Bronchial epithelial cell (primary cell): ENCODE results near the gene AGRN. TPM values are rescaled to one million over a fixed set of nuclear protein-coding genes. Genes with fewer than 3 reads are reported as not detected.
"Not testable (repeated sequence)": the region's sequence is repeated elsewhere in the genome, so short reads cannot be mapped to it uniquely, and the experiment has no call there.

Source experiments
- DNase-seq: peaks from one replicate; pipeline ENCODE4 v3.0.0-alpha.2; 2010; ENCODE audit warnings: low read depth
- FAIRE-seq: peaks from 2 replicates; lab custom pipeline; 2011; peaks lifted over from hg19 to GRCh38; lab: Jason Lieb, UNC
- H3K27me3 ChIP-seq: 2 replicates; pipeline ENCODE4 v1.5.1; 2011; ENCODE audit warnings: low read length; ENCODE audit not compliant: control insufficient read depth, insufficient read depth
- H3K36me3 ChIP-seq: 2 replicates; pipeline ENCODE4 v1.5.1; 2011; ENCODE audit warnings: low read length; ENCODE audit not compliant: control insufficient read depth, insufficient read depth
- H3K4me3 ChIP-seq: 2 replicates; pipeline ENCODE4 v1.5.1; 2011; ENCODE audit warnings: mild to moderate bottlenecking, low read depth, low read length, control low read depth
- CTCF ChIP-seq: IDR thresholded peaks from 2 replicates; pipeline ENCODE4 v1.5.1; 2011; ENCODE audit warnings: mild to moderate bottlenecking, moderate library complexity, low read length, control low read depth, inconsistent platforms; ENCODE audit not compliant: insufficient read depth, severe bottlenecking
- total RNA-seq: library from RNA; depleted of rRNA; stranded (reverse); fragments of >200 nt; gene quantifications from 2 replicates; pipeline ENCODE4 v1.2.1, GENCODE V29; 2014

The AGRN gene
- total RNA-seq, 1 donor from 2014 or later, result 117 TPM

GRCh38 chr1:1065265-1065939 lies 45.5 kb downstream of the AGRN start:
- no peak for TF ChIP-seq CTCF
- DNase-seq, result no peak
- Histone ChIP-seq H3K36me3 (no peaks in the 10 kb centered on the region), H3K4me3 (no peak overlapping the region), H3K27me3 (peaks cover 1% of the 10 kb centered on the region)
- no peak for FAIRE-seq

- not testable (repeated sequence) for FAIRE-seq
Observed at GRCh38 chr1:1065940-1066304, 46.0 kb downstream of the AGRN start.

GRCh38 chr1:1066403-1067283 lies 46.7 kb downstream of the AGRN start:
- Histone ChIP-seq H3K36me3 (no peaks in the 10 kb centered on the region), H3K4me3 (no peak overlapping the region), H3K27me3 (no peaks in the 10 kb centered on the region)
- FAIRE-seq (no peak), DNase-seq (no peak)
- no peak for TF ChIP-seq CTCF

More at GRCh38 chr1:1065940-1066304, 46.0 kb downstream of the AGRN start:
- H3K4me3 ChIP-seq, H3K27me3 ChIP-seq, H3K36me3 ChIP-seq, DNase-seq: not testable (repeated sequence)

- H3K4me3 ChIP-seq, result no peak overlapping the region
Observed at GRCh38 chr1:1067284-1067859, 47.5 kb downstream of the AGRN start.

GRCh38 chr1:1067860-1068516 lies 48.1 kb downstream of the AGRN start:
- DNase-seq (no peak), FAIRE-seq (no peak)
- Histone ChIP-seq H3K4me3 (no peak overlapping the region), H3K27me3 (no peaks in the 10 kb centered on the region), H3K36me3 (no peaks in the 10 kb centered on the region)
- no peak for TF ChIP-seq CTCF

More at GRCh38 chr1:1067284-1067859, 47.5 kb downstream of the AGRN start:
- DNase-seq, result no peak
- FAIRE-seq, result no peak
- H3K36me3 ChIP-seq, result no peaks in the 10 kb centered on the region
- no peak for TF ChIP-seq CTCF
- no peaks in the 10 kb centered on the region for H3K27me3 ChIP-seq
